Measurements from ENCODE around the gene CSNK1E.

The CSNK1E gene

GRCh38 chr22:38251341-38251692, 65.9 kb downstream of the CSNK1E start:
- H3K4me3 ChIP-seq (ENCODE audit: low read length) = no peak overlapping the region
- no peak overlapping the region for H3K27ac ChIP-seq (ENCODE audit: low read length)
- H3K9me3 ChIP-seq (ENCODE audit: insufficient read depth, low read length) = no peaks in the 10 kb centered on the region
- H3K4me1 ChIP-seq (ENCODE audit: low read length) = no peaks in the 10 kb centered on the region
- no peak overlapping the region for H3K4me2 ChIP-seq (ENCODE audit: low read length)
- TF ChIP-seq EZH2phosphoT487 (IDR thresholded peaks at IDR 0.05; ENCODE audit: low read depth) = no peak
- no peak for TF ChIP-seq CTCF (IDR thresholded peaks at IDR 0.05; ENCODE audit: low read depth, low read length)
- H3K79me2 ChIP-seq (ENCODE audit: low read length) = peaks cover 91% of the 10 kb centered on the region
- H4K20me1 ChIP-seq (ENCODE audit: insufficient read depth, low read length) = peaks cover 88% of the 10 kb centered on the region
- no peak overlapping the region for H3K9ac ChIP-seq (ENCODE audit: low read length)
- H2AFZ ChIP-seq (ENCODE audit: low read depth, low read length) = no peak overlapping the region
- H3K27me3 ChIP-seq (ENCODE audit: low read depth, low read length) = no peaks in the 10 kb centered on the region
- H3K36me3 ChIP-seq (replicated peaks; ENCODE audit: low read depth, low read length) = peaks cover 56% of the 10 kb centered on the region

- Histone ChIP-seq H2AFZ (ENCODE audit: low read depth, low read length) (no peak overlapping the region), H3K4me2 (ENCODE audit: low read length) (no peak overlapping the region), H3K79me2 (ENCODE audit: low read length) (peaks cover 86% of the 10 kb centered on the region), H3K9ac (ENCODE audit: low read length) (no peak overlapping the region), H3K27me3 (ENCODE audit: low read depth, low read length) (no peaks in the 10 kb centered on the region), H3K4me1 (ENCODE audit: low read length) (no peaks in the 10 kb centered on the region), H3K27ac (ENCODE audit: low read length) (no peak overlapping the region), H3K9me3 (ENCODE audit: insufficient read depth, low read length) (no peaks in the 10 kb centered on the region), H3K4me3 (ENCODE audit: low read length) (no peak overlapping the region), H3K36me3 (replicated peaks; ENCODE audit: low read depth, low read length) (peaks cover 60% of the 10 kb centered on the region), H4K20me1 (ENCODE audit: insufficient read depth, low read length) (peaks cover 88% of the 10 kb centered on the region)
- TF ChIP-seq EZH2phosphoT487 (IDR thresholded peaks at IDR 0.05; ENCODE audit: low read depth) (no peak), CTCF (IDR thresholded peaks at IDR 0.05; ENCODE audit: low read depth, low read length) (no peak)
These were observed 66.4 kb downstream of the CSNK1E start for GRCh38 chr22:38250643-38251340.

GRCh38 chr22:38249803-38250642, 67.2 kb downstream of the CSNK1E start:
- Histone ChIP-seq H3K4me2 (ENCODE audit: low read length) (no peak overlapping the region), H3K9me3 (ENCODE audit: insufficient read depth, low read length) (no peaks in the 10 kb centered on the region), H3K27ac (ENCODE audit: low read length) (no peak overlapping the region), H3K79me2 (ENCODE audit: low read length) (peaks cover 79% of the 10 kb centered on the region), H2AFZ (ENCODE audit: low read depth, low read length) (no peak overlapping the region), H4K20me1 (ENCODE audit: insufficient read depth, low read length) (peaks cover 82% of the 10 kb centered on the region), H3K4me1 (ENCODE audit: low read length) (no peaks in the 10 kb centered on the region), H3K27me3 (ENCODE audit: low read depth, low read length) (no peaks in the 10 kb centered on the region), H3K9ac (ENCODE audit: low read length) (no peak overlapping the region), H3K36me3 (replicated peaks; ENCODE audit: low read depth, low read length) (peaks cover 57% of the 10 kb centered on the region), H3K4me3 (ENCODE audit: low read length) (no peak overlapping the region)
- TF ChIP-seq EZH2phosphoT487 (IDR thresholded peaks at IDR 0.05; ENCODE audit: low read depth) (no peak), CTCF (IDR thresholded peaks at IDR 0.05; ENCODE audit: low read depth, low read length) (no peak)

- no peak overlapping the region for H3K4me3 ChIP-seq (ENCODE audit: low read length)
These were observed 67.9 kb downstream of the CSNK1E start for GRCh38 chr22:38249301-38249700.

More at GRCh38 chr22:38249301-38249700, 67.9 kb downstream of the CSNK1E start:
- Histone ChIP-seq H3K79me2 (ENCODE audit: low read length) (peaks cover 71% of the 10 kb centered on the region), H3K4me2 (ENCODE audit: low read length) (no peak overlapping the region), H3K36me3 (replicated peaks; ENCODE audit: low read depth, low read length) (peaks cover 61% of the 10 kb centered on the region), H3K27me3 (ENCODE audit: low read depth, low read length) (no peaks in the 10 kb centered on the region), H3K27ac (ENCODE audit: low read length) (no peak overlapping the region), H4K20me1 (ENCODE audit: insufficient read depth, low read length) (peaks cover 80% of the 10 kb centered on the region), H2AFZ (ENCODE audit: low read depth, low read length) (no peak overlapping the region), H3K9me3 (ENCODE audit: insufficient read depth, low read length) (no peaks in the 10 kb centered on the region), H3K4me1 (ENCODE audit: low read length) (no peaks in the 10 kb centered on the region), H3K9ac (ENCODE audit: low read length) (no peak overlapping the region)
- TF ChIP-seq CTCF (IDR thresholded peaks at IDR 0.05; ENCODE audit: low read depth, low read length) (no peak), EZH2phosphoT487 (IDR thresholded peaks at IDR 0.05; ENCODE audit: low read depth) (no peak)
